SK-N-SH (cell line): ENCODE data around the gene ABCC4. TPM values are rescaled to one million over a fixed set of nuclear protein-coding genes. Genes with fewer than 3 reads are reported as not detected.

ENCODE experiments used
- CTCF ChIA-PET: fragments of 300-600, 350-600 bp; formaldehyde crosslinking; extraction: SDS; loops from one replicate; lab custom pipeline; 2021; lab: Yijun Ruan, JAX
- POLR2A ChIA-PET: fragments of 350-600 bp; sonication (Branson Sonifier 250); formaldehyde crosslinking; extraction: SDS; loops from one replicate; lab custom pipeline; 2020; ENCODE audit warnings: antibody characterized with exemption, inconsistent platforms; lab: Yijun Ruan, JAX
- DNase-seq: peaks from one replicate; pipeline ENCODE4 v3.0.0; 2012
- H2AFZ ChIP-seq: fragments of 200-600 bp; sonication (generic); 2 replicates; pipeline ENCODE4 v1.8.1; 2016; ENCODE audit warnings: antibody characterized with exemption, mild to moderate bottlenecking, low read depth
- H3F3A ChIP-seq: fragments of 200-600 bp; sonication (generic); replicated peaks from 2 replicates; pipeline ENCODE3; 2016; ENCODE audit warnings: antibody characterized with exemption, mild to moderate bottlenecking; ENCODE audit not compliant: insufficient read depth
- H3K27ac ChIP-seq, 2 experiments: fragments of 200-500 bp in 1 of 2; fragments of 200-600 bp in 1 of 2; sonication (Bioruptor generic) in 1 of 2; sonication (generic), shearing (Covaris generic) in 1 of 2; 2 replicates each; pipeline versions ENCODE4 v1.5.1 to v1.6.1; 2014 to 2016; ENCODE audit warnings: low read depth in 2 of 2, inconsistent platforms in 1 of 2, low read length in 1 of 2, mild to moderate bottlenecking in 1 of 2, mixed read lengths in 1 of 2
- H3K27me3 ChIP-seq: fragments of 200-600 bp; sonication (generic), shearing (Covaris generic); 2 replicates; pipeline ENCODE4 v1.6.1; 2016; ENCODE audit warnings: mixed run types; ENCODE audit not compliant: insufficient read depth
- H3K36me3 ChIP-seq, 2 experiments: fragments of 200-500 bp in 1 of 2; fragments of 200-600 bp in 1 of 2; sonication (Bioruptor generic) in 1 of 2; sonication (generic) in 1 of 2; replicated peaks in 1 of 2; 2 replicates each; pipeline versions ENCODE3 to v1.5.1; 2014 to 2016; ENCODE audit warnings: low read length in 1 of 2, mild to moderate bottlenecking in 1 of 2; ENCODE audit not compliant: insufficient read depth in 2 of 2, control insufficient read depth in 1 of 2
- H3K4me1 ChIP-seq, 2 experiments: fragments of 200-500 bp in 1 of 2; fragments of 200-600 bp in 1 of 2; sonication (Bioruptor generic) in 1 of 2; sonication (generic), shearing (Covaris generic) in 1 of 2; 2 replicates each; pipeline versions ENCODE4 v1.5.1 to v1.6.1; 2014 to 2016; ENCODE audit warnings: low read depth in 1 of 2, low read length in 1 of 2, mixed run types in 1 of 2; ENCODE audit not compliant: insufficient read depth in 2 of 2, control insufficient read depth in 1 of 2
- H3K4me2 ChIP-seq: fragments of 200-600 bp; sonication (generic), shearing (Covaris generic); 2 replicates; pipeline ENCODE4 v1.6.1; 2017; ENCODE audit warnings: mixed run types
- H3K4me3 ChIP-seq, 2 experiments: fragments of 200-500 bp in 1 of 2; fragments of 200-600 bp in 1 of 2; sonication (Bioruptor generic) in 1 of 2; sonication (generic), shearing (Covaris generic) in 1 of 2; 2 replicates each; pipeline versions ENCODE4 v1.5.1 to v1.8.1; 2014 to 2016; ENCODE audit warnings: low read depth in 2 of 2, inconsistent platforms in 1 of 2, low read length in 1 of 2, mild to moderate bottlenecking in 1 of 2, mixed read lengths in 1 of 2, moderate library complexity in 1 of 2
- H3K79me2 ChIP-seq: fragments of 200-600 bp; sonication (generic); 2 replicates; pipeline ENCODE4 v1.8.1; 2017; ENCODE audit warnings: mild to moderate bottlenecking; ENCODE audit not compliant: insufficient read depth
- H3K9ac ChIP-seq: fragments of 200-600 bp; sonication (generic); 2 replicates; pipeline ENCODE4 v1.6.1; 2017; ENCODE audit warnings: mixed run types
- H3K9me2 ChIP-seq: fragments of 200-600 bp; sonication (generic); 2 replicates; pipeline ENCODE4 v1.6.1; 2017; ENCODE audit warnings: mixed run types
- H3K9me3 ChIP-seq: fragments of 200-600 bp; sonication (generic); 2 replicates; pipeline ENCODE4 v1.6.1; 2017; ENCODE audit warnings: mixed run types, mild to moderate bottlenecking, moderate library complexity
- H4K20me1 ChIP-seq: fragments of 200-600 bp; sonication (generic); 2 replicates; pipeline ENCODE4 v1.6.1; 2017; ENCODE audit warnings: mild to moderate bottlenecking, mixed run types; ENCODE audit not compliant: insufficient read depth
- CHD2 ChIP-seq: fragments of 150-350 bp; IDR thresholded peaks from 2 replicates; pipeline ENCODE4 v1.6.1; 2018; ENCODE audit warnings: low read length; ENCODE audit not compliant: partially characterized antibody
- ELF1 ChIP-seq: IDR thresholded peaks from 2 replicates; pipeline ENCODE4 v1.4.0; 2012
- EZH2phosphoT487 ChIP-seq: fragments of 200-600 bp; sonication (generic); IDR thresholded peaks from 2 replicates; pipeline ENCODE4 v1.6.1; 2017; ENCODE audit warnings: low read depth, mixed run types, mild to moderate bottlenecking, antibody characterized with exemption, moderate library complexity, borderline replicate concordance
- FOXJ3 ChIP-seq: sonication (generic); formaldehyde crosslinking; IDR thresholded peaks from 2 replicates; pipeline ENCODE4 v1.5.1; 2020; ENCODE audit warnings: mild to moderate bottlenecking, missing genetic modification reagents
- GABPA ChIP-seq: IDR thresholded peaks from 2 replicates; pipeline ENCODE4 v1.4.0; 2012; ENCODE audit warnings: low read depth, mild to moderate bottlenecking
- JUND ChIP-seq: IDR thresholded peaks from 2 replicates; pipeline ENCODE4 v1.4.0; 2012
- MAX ChIP-seq: IDR thresholded peaks from 2 replicates; pipeline ENCODE4 v1.4.0; 2012; ENCODE audit warnings: low read depth
- MEF2A ChIP-seq: IDR thresholded peaks from 2 replicates; pipeline ENCODE4 v1.4.0; 2012; ENCODE audit warnings: low read depth, borderline replicate concordance
- NRF1 ChIP-seq: IDR thresholded peaks from 2 replicates; pipeline ENCODE4 v1.6.1; 2012; ENCODE audit warnings: low read depth, mild to moderate bottlenecking, low read length
- POLR2AphosphoS5 ChIP-seq: IDR thresholded peaks from 2 replicates; pipeline ENCODE4 v1.6.1; 2012; ENCODE audit warnings: low read depth, low read length
- RFX5 ChIP-seq: IDR thresholded peaks from 2 replicates; pipeline ENCODE4 v1.6.1; 2012; ENCODE audit warnings: mild to moderate bottlenecking, improper control_type of control experiment, low read length
- SMC3 ChIP-seq: IDR thresholded peaks from 2 replicates; pipeline ENCODE4 v1.6.1; 2012; ENCODE audit warnings: low read depth, low read length, improper control_type of control experiment
- WGBS: methylation state at CpG from one replicate; pipeline ENCODE4 v1.1.6; 2017; ENCODE audit warnings: low lambda C conversion rate; 5-methylcytosine and 5-hydroxymethylcytosine counted together
- polyA plus RNA-seq, 3 experiments: library from polyadenylated mRNA; depleted of rRNA; stranded (reverse); fragments of >200 nt; gene quantifications; 2 replicates each; pipeline ENCODE4 v1.2.3, GENCODE V29; 2012
- TF ChIP-seq, protein P1 (sequence below): IDR thresholded peaks from 2 replicates; pipeline ENCODE4 v1.6.1; 2012; ENCODE audit warnings: mild to moderate bottlenecking, low read depth, low read length, moderate library complexity
- TF ChIP-seq, protein P2 (sequence below): fragments of 150-350 bp; IDR thresholded peaks from 2 replicates; pipeline ENCODE4 v1.6.1; 2017; ENCODE audit warnings: antibody characterized with exemption, low read length, low read depth, borderline replicate concordance
- TF ChIP-seq, protein P3 (sequence below): IDR thresholded peaks from 2 replicates; pipeline ENCODE4 v1.4.0; 2012; ENCODE audit warnings: low read depth, borderline replicate concordance
- TF ChIP-seq, protein P4 (sequence below): IDR thresholded peaks from 2 replicates; pipeline ENCODE4; 2012

Gene ABCC4
- polyA plus RNA-seq, 1 of the 3 experiments (the other 2 are of a cell fraction), result 7.8 TPM

GRCh38 chr13:94987081-94987480, 314.2 kb downstream of the ABCC4 start (continued):
- TF ChIP-seq, protein P1, sequence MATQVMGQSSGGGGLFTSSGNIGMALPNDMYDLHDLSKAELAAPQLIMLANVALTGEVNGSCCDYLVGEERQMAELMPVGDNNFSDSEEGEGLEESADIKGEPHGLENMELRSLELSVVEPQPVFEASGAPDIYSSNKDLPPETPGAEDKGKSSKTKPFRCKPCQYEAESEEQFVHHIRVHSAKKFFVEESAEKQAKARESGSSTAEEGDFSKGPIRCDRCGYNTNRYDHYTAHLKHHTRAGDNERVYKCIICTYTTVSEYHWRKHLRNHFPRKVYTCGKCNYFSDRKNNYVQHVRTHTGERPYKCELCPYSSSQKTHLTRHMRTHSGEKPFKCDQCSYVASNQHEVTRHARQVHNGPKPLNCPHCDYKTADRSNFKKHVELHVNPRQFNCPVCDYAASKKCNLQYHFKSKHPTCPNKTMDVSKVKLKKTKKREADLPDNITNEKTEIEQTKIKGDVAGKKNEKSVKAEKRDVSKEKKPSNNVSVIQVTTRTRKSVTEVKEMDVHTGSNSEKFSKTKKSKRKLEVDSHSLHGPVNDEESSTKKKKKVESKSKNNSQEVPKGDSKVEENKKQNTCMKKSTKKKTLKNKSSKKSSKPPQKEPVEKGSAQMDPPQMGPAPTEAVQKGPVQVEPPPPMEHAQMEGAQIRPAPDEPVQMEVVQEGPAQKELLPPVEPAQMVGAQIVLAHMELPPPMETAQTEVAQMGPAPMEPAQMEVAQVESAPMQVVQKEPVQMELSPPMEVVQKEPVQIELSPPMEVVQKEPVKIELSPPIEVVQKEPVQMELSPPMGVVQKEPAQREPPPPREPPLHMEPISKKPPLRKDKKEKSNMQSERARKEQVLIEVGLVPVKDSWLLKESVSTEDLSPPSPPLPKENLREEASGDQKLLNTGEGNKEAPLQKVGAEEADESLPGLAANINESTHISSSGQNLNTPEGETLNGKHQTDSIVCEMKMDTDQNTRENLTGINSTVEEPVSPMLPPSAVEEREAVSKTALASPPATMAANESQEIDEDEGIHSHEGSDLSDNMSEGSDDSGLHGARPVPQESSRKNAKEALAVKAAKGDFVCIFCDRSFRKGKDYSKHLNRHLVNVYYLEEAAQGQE, result no peak
- TF ChIP-seq NRF1 (no peak), CHD2 (no peak), MAX (no peak), ELF1 (no peak), SMC3 (no peak), POLR2AphosphoS5 (no peak)

DNA sequence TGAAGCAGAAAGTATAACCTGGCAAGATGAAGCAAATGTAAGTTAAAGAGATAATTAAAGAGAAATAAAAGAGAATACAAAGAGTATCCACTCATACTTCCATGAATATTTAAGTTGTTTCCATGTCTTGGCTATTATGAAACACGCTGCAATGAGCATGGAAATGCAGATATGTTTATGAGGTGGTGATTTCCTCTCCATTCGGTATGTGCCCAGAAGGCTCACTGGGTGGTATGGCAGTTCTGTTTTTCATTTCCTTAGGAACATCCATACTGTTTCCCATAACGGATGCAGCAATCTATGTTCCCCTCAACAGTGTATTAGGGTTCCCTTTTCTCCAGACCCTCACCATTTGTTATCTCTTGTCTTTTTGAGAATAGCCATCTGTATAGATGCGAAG, 316.3 kb downstream of the ABCC4 start:
- no peaks in the 10 kb centered on the region for H4K20me1 ChIP-seq
- DNase-seq, result no peak
- H3K36me3 ChIP-seq, result no peaks in the 10 kb centered on the region
- H3K4me2 ChIP-seq, result no peak overlapping the region
- POLR2A ChIA-PET, result no interaction called here
- no peaks in the 10 kb centered on the region for H3K9me3 ChIP-seq
- H3K4me1 ChIP-seq, result no peaks in the 10 kb centered on the region
- H3K79me2 ChIP-seq, result no peaks in the 10 kb centered on the region
- TF ChIP-seq CHD2, result no peak
- TF ChIP-seq, protein P2, sequence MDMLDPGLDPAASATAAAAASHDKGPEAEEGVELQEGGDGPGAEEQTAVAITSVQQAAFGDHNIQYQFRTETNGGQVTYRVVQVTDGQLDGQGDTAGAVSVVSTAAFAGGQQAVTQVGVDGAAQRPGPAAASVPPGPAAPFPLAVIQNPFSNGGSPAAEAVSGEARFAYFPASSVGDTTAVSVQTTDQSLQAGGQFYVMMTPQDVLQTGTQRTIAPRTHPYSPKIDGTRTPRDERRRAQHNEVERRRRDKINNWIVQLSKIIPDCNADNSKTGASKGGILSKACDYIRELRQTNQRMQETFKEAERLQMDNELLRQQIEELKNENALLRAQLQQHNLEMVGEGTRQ, result no peak
- TF ChIP-seq, protein P3, sequence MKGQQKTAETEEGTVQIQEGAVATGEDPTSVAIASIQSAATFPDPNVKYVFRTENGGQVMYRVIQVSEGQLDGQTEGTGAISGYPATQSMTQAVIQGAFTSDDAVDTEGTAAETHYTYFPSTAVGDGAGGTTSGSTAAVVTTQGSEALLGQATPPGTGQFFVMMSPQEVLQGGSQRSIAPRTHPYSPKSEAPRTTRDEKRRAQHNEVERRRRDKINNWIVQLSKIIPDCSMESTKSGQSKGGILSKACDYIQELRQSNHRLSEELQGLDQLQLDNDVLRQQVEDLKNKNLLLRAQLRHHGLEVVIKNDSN, result no peak
- TF ChIP-seq EZH2phosphoT487, result no peak
- no peak for TF ChIP-seq FOXJ3 (CRISPR knock-in tag)
- no peak for TF ChIP-seq MEF2A
- TF ChIP-seq, protein P4, sequence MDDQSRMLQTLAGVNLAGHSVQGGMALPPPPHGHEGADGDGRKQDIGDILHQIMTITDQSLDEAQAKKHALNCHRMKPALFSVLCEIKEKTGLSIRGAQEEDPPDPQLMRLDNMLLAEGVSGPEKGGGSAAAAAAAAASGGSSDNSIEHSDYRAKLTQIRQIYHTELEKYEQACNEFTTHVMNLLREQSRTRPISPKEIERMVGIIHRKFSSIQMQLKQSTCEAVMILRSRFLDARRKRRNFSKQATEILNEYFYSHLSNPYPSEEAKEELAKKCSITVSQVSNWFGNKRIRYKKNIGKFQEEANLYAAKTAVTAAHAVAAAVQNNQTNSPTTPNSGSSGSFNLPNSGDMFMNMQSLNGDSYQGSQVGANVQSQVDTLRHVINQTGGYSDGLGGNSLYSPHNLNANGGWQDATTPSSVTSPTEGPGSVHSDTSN, result no peak
- no peak for TF ChIP-seq NRF1
- TF ChIP-seq JUND, result no peak
- TF ChIP-seq GABPA, result no peak
- no peak for TF ChIP-seq RFX5
- no peak overlapping the region for H3K27ac ChIP-seq
- no peaks in the 10 kb centered on the region for H3F3A ChIP-seq
- no peaks in the 10 kb centered on the region for H3K27me3 ChIP-seq
- 70% methylated on average over 4 of the region's 4 CpGs for WGBS
- no peak overlapping the region for H3K9ac ChIP-seq
- H3K9me2 ChIP-seq, result no peaks in the 10 kb centered on the region
- CTCF ChIA-PET, result no interaction called here
- no peak overlapping the region for H2AFZ ChIP-seq
- H3K4me3 ChIP-seq, result no peak overlapping the region
